WTC11 (cell line): Measurements from ENCODE around the gene NENF.

ENCODE experiments used
- CREB1 ChIP-seq: sonication (generic); formaldehyde crosslinking; IDR thresholded peaks from 2 replicates; pipeline ENCODE4 v1.8.0; 2023; ENCODE audit warnings: mild to moderate bottlenecking, missing genetic modification reagents
- FOXP1 ChIP-seq: sonication (generic); formaldehyde crosslinking; IDR thresholded peaks from 2 replicates; pipeline ENCODE4 v1.8.0; 2022; ENCODE audit warnings: missing genetic modification reagents, mild to moderate bottlenecking, moderate library complexity, borderline replicate concordance
- GABPB1 ChIP-seq: sonication (generic); formaldehyde crosslinking; IDR thresholded peaks from 2 replicates; pipeline ENCODE4 v1.8.1; 2023; ENCODE audit warnings: mild to moderate bottlenecking, missing genetic modification reagents
- IRF2 ChIP-seq: sonication (generic); formaldehyde crosslinking; IDR thresholded peaks from 2 replicates; pipeline ENCODE4 v1.8.0; 2022; ENCODE audit warnings: low read depth, missing genetic modification reagents, borderline replicate concordance
- NFATC4 ChIP-seq: fragments of 250-450 bp; sonication (Bioruptor Pico); IDR thresholded peaks from 2 replicates; pipeline ENCODE4 v1.9.0; 2021; ENCODE audit warnings: mild to moderate bottlenecking
- ZNF423 ChIP-seq: fragments of 250-450 bp; sonication (Bioruptor Pico); IDR thresholded peaks from 2 replicates; pipeline ENCODE4 v2.1.2; 2022; ENCODE audit warnings: mild to moderate bottlenecking, moderate library complexity
- ZNF671 ChIP-seq: fragments of 250-450 bp; sonication (Bioruptor Pico); IDR thresholded peaks from 2 replicates; pipeline ENCODE4 v1.8.0; 2021; ENCODE audit warnings: mild to moderate bottlenecking
- TF ChIP-seq, protein P1 (sequence below): fragments of 200-600 bp; IDR thresholded peaks from 2 replicates; pipeline ENCODE4 v1.8.0; 2022; ENCODE audit warnings: antibody characterized with exemption
- TF ChIP-seq, protein P2 (sequence below): fragments of 250-450 bp; sonication (Bioruptor Pico); IDR thresholded peaks from 2 replicates; pipeline ENCODE4 v1.8.0; 2021; ENCODE audit warnings: mild to moderate bottlenecking
- TF ChIP-seq, protein P3 (sequence below): sonication (generic); formaldehyde crosslinking; IDR thresholded peaks from 2 replicates; pipeline ENCODE4 v1.8.0; 2022; ENCODE audit warnings: mild to moderate bottlenecking, missing genetic modification reagents
- TF ChIP-seq, protein P4 (sequence below): sonication (generic); formaldehyde crosslinking; IDR thresholded peaks from 2 replicates; pipeline ENCODE4 v1.8.0; 2022; ENCODE audit warnings: mild to moderate bottlenecking, missing genetic modification reagents
- TF ChIP-seq, protein P5 (sequence below): sonication (generic); formaldehyde crosslinking; IDR thresholded peaks from 2 replicates; pipeline ENCODE4 v1.8.1; 2023; ENCODE audit warnings: mild to moderate bottlenecking, missing genetic modification reagents
- TF ChIP-seq, protein P6 (sequence below): sonication (generic); formaldehyde crosslinking; IDR thresholded peaks from 2 replicates; pipeline ENCODE4 v1.8.1; 2023; ENCODE audit warnings: mild to moderate bottlenecking, missing genetic modification reagents, moderate library complexity

DNA sequence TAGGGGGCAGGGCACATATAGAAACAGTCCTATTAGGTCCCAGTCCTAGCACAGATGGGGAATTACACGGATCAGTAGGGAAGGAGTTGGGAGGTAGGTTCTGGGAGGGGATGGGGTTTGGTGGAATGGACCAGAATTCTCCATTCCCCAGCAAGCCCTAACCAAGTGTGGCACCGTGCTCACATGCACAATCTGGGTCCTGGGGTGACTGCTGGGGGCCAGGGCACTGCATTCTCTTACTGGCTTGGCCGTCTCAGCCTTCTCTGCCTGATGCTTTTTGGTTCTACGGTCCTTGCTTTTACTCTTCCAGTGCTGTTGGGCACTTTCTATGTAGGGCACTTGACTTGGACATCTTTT lies 53.9 kb downstream of the NENF start:
- TF ChIP-seq, protein P1, sequence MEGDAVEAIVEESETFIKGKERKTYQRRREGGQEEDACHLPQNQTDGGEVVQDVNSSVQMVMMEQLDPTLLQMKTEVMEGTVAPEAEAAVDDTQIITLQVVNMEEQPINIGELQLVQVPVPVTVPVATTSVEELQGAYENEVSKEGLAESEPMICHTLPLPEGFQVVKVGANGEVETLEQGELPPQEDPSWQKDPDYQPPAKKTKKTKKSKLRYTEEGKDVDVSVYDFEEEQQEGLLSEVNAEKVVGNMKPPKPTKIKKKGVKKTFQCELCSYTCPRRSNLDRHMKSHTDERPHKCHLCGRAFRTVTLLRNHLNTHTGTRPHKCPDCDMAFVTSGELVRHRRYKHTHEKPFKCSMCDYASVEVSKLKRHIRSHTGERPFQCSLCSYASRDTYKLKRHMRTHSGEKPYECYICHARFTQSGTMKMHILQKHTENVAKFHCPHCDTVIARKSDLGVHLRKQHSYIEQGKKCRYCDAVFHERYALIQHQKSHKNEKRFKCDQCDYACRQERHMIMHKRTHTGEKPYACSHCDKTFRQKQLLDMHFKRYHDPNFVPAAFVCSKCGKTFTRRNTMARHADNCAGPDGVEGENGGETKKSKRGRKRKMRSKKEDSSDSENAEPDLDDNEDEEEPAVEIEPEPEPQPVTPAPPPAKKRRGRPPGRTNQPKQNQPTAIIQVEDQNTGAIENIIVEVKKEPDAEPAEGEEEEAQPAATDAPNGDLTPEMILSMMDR = no peak
- TF ChIP-seq, protein P2, sequence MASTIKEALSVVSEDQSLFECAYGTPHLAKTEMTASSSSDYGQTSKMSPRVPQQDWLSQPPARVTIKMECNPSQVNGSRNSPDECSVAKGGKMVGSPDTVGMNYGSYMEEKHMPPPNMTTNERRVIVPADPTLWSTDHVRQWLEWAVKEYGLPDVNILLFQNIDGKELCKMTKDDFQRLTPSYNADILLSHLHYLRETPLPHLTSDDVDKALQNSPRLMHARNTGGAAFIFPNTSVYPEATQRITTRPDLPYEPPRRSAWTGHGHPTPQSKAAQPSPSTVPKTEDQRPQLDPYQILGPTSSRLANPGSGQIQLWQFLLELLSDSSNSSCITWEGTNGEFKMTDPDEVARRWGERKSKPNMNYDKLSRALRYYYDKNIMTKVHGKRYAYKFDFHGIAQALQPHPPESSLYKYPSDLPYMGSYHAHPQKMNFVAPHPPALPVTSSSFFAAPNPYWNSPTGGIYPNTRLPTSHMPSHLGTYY (CRISPR knock-in tag) = no peak
- TF ChIP-seq, protein P3, sequence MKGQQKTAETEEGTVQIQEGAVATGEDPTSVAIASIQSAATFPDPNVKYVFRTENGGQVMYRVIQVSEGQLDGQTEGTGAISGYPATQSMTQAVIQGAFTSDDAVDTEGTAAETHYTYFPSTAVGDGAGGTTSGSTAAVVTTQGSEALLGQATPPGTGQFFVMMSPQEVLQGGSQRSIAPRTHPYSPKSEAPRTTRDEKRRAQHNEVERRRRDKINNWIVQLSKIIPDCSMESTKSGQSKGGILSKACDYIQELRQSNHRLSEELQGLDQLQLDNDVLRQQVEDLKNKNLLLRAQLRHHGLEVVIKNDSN (CRISPR knock-in tag) = no peak
- no peak for TF ChIP-seq CREB1 (CRISPR knock-in tag)
- TF ChIP-seq, protein P4, sequence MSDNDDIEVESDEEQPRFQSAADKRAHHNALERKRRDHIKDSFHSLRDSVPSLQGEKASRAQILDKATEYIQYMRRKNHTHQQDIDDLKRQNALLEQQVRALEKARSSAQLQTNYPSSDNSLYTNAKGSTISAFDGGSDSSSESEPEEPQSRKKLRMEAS (CRISPR knock-in tag) = no peak
- TF ChIP-seq, protein P5, sequence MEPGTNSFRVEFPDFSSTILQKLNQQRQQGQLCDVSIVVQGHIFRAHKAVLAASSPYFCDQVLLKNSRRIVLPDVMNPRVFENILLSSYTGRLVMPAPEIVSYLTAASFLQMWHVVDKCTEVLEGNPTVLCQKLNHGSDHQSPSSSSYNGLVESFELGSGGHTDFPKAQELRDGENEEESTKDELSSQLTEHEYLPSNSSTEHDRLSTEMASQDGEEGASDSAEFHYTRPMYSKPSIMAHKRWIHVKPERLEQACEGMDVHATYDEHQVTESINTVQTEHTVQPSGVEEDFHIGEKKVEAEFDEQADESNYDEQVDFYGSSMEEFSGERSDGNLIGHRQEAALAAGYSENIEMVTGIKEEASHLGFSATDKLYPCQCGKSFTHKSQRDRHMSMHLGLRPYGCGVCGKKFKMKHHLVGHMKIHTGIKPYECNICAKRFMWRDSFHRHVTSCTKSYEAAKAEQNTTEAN (CRISPR knock-in tag) = no peak
- TF ChIP-seq, protein P6, sequence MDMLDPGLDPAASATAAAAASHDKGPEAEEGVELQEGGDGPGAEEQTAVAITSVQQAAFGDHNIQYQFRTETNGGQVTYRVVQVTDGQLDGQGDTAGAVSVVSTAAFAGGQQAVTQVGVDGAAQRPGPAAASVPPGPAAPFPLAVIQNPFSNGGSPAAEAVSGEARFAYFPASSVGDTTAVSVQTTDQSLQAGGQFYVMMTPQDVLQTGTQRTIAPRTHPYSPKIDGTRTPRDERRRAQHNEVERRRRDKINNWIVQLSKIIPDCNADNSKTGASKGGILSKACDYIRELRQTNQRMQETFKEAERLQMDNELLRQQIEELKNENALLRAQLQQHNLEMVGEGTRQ (CRISPR knock-in tag) = no peak
- TF ChIP-seq IRF2 = no peak
- no peak for TF ChIP-seq FOXP1 (CRISPR knock-in tag)
- TF ChIP-seq ZNF423 (CRISPR knock-in tag) = no peak
- no peak for TF ChIP-seq ZNF671
- no peak for TF ChIP-seq NFATC4 (CRISPR knock-in tag)
- TF ChIP-seq GABPB1 (CRISPR knock-in tag) = no peak
